Measurements from ENCODE around the gene SYT13. TPM values are rescaled to one million over a fixed set of nuclear protein-coding genes. Genes with fewer than 3 reads are reported as not detected.

Gene SYT13
- total RNA-seq, 3 donors from 2014 or later = 7.5 to 28.6 (median 22.7) TPM

GRCh38 chr11:45320371-45320770, 34.2 kb upstream of the SYT13 start:
- no peak overlapping the region for H3K4me3 ChIP-seq
- no peaks in the 10 kb centered on the region for H3K4me1 ChIP-seq (ENCODE audit: low read depth)
- DNase-seq (no peak), ATAC-seq (no peak)
- intact Hi-C loops (cut with DNase I, micrococcal nuclease) = no loop called here
- TF ChIP-seq CTCF (IDR thresholded peaks at IDR 0.05) = no peak
- no peaks in the 10 kb centered on the region for H3K36me3 ChIP-seq (ENCODE audit: low read depth)
- no peaks in the 10 kb centered on the region for H3K9me3 ChIP-seq

GRCh38 chr11:45319077-45319476, 32.9 kb upstream of the SYT13 start:
- no peaks in the 10 kb centered on the region for H3K36me3 ChIP-seq (ENCODE audit: low read depth)
- H3K4me3 ChIP-seq = no peak overlapping the region
- intact Hi-C loops (cut with DNase I, micrococcal nuclease) = no loop called here
- no peak for ATAC-seq
- no peaks in the 10 kb centered on the region for H3K9me3 ChIP-seq
- no peak for DNase-seq
- TF ChIP-seq CTCF (IDR thresholded peaks at IDR 0.05) = no peak
- H3K4me1 ChIP-seq (ENCODE audit: low read depth) = no peaks in the 10 kb centered on the region

DNA sequence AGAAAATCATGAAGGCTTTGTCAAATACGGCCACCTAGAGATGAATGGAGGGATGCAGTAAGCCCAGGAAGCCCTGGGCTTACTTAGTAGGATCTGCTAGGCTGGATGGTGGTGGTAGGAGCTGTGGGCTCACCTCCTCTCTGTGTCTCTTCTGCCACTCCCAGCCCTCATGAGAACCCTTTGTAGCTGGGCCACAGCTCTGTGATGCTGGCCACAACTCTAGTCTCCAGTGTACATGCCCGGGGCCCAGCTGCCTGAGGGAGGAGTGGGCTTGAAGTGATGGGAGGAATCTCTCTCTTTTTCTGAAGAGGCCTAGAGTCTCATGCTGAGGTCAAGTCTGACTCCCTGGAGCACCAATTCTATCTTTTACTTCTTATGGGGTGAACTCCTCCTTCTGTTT, 32.4 kb upstream of the SYT13 start:
- ATAC-seq (no peak), DNase-seq (no peak)
- Histone ChIP-seq H3K36me3 (ENCODE audit: low read depth) (no peaks in the 10 kb centered on the region), H3K4me1 (ENCODE audit: low read depth) (no peaks in the 10 kb centered on the region), H3K9me3 (no peaks in the 10 kb centered on the region), H3K4me3 (no peak overlapping the region)
- intact Hi-C loops (cut with DNase I, micrococcal nuclease) = no loop called here
- TF ChIP-seq CTCF (IDR thresholded peaks at IDR 0.05) = no peak

- ATAC-seq (no peak), DNase-seq (no peak)
- TF ChIP-seq CTCF (IDR thresholded peaks at IDR 0.05) = no peak
- Histone ChIP-seq H3K36me3 (ENCODE audit: low read depth) (no peaks in the 10 kb centered on the region), H3K9me3 (no peaks in the 10 kb centered on the region), H3K4me3 (no peak overlapping the region), H3K4me1 (ENCODE audit: low read depth) (no peaks in the 10 kb centered on the region)
- intact Hi-C loops (cut with DNase I, micrococcal nuclease) = no loop called here
Measured at GRCh38 chr11:45316258-45316657, 30.1 kb upstream of the SYT13 start.

GRCh38 chr11:45314900-45315299, 28.8 kb upstream of the SYT13 start:
- ATAC-seq = no peak
- TF ChIP-seq CTCF (IDR thresholded peaks at IDR 0.05) = no peak
- no peak overlapping the region for H3K4me3 ChIP-seq
- no peaks in the 10 kb centered on the region for H3K4me1 ChIP-seq (ENCODE audit: low read depth)
- H3K36me3 ChIP-seq (ENCODE audit: low read depth) = no peaks in the 10 kb centered on the region
- no peaks in the 10 kb centered on the region for H3K9me3 ChIP-seq
- intact Hi-C loops (cut with DNase I, micrococcal nuclease) = no loop called here
- no peak for DNase-seq

- no peaks in the 10 kb centered on the region for H3K9me3 ChIP-seq
- ATAC-seq = no peak
- no peaks in the 10 kb centered on the region for H3K36me3 ChIP-seq (ENCODE audit: low read depth)
- no peak for DNase-seq
- TF ChIP-seq CTCF (IDR thresholded peaks at IDR 0.05) = no peak
- intact Hi-C loops (cut with DNase I, micrococcal nuclease) = no loop called here
- H3K4me3 ChIP-seq = no peak overlapping the region
- no peaks in the 10 kb centered on the region for H3K4me1 ChIP-seq (ENCODE audit: low read depth)
Measured at GRCh38 chr11:45313171-45313865, 27.2 kb upstream of the SYT13 start.

All from mucosa of descending colon (tissue), 3 donors.